GM20431 (cell line): ENCODE data around the gene TTC3.

ENCODE experiments used
- in situ Hi-C: fragments of 300-500 bp; cut with MseI, MboI; formaldehyde crosslinking; loops from one replicate; pipeline ENCODE4 v1.15.0; 2020; ENCODE audit warnings: low sequenced_read_pairs; ENCODE audit not compliant: unreplicated experiment

The TTC3 gene

GRCh38 chr21:37237346-37237745, 164.3 kb downstream of the TTC3 start:
- in situ Hi-C loops = no loop called here

- in situ Hi-C loops = no loop called here
Measured at GRCh38 chr21:37237764-37238163, 164.7 kb downstream of the TTC3 start.

- in situ Hi-C loops = no loop called here
Measured at GRCh38 chr21:37240978-37241377, 167.9 kb downstream of the TTC3 start.

DNA sequence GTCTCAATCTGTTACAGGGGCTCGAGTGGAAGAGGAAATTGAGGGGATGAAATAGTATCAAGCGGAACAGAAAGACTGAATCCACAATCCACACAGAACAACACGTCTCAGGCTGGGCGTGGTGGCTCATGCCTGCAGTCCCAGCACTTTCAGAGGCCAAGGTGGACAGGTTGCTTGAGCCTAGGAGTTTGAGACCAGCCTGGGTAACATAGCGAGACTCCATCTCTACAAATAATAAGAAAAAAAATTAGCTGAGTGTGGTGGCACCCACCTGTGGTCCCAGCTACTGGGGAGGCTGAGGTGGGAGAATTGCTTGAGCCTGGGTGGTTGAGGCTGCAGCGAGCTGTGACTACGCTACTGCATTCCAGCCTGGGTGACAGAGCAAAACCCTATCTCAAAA, 168.4 kb downstream of the TTC3 start:
- in situ Hi-C loops = no loop called here

GRCh38 chr21:37243961-37244360, 170.9 kb downstream of the TTC3 start:
- in situ Hi-C loops = no loop called here

DNA sequence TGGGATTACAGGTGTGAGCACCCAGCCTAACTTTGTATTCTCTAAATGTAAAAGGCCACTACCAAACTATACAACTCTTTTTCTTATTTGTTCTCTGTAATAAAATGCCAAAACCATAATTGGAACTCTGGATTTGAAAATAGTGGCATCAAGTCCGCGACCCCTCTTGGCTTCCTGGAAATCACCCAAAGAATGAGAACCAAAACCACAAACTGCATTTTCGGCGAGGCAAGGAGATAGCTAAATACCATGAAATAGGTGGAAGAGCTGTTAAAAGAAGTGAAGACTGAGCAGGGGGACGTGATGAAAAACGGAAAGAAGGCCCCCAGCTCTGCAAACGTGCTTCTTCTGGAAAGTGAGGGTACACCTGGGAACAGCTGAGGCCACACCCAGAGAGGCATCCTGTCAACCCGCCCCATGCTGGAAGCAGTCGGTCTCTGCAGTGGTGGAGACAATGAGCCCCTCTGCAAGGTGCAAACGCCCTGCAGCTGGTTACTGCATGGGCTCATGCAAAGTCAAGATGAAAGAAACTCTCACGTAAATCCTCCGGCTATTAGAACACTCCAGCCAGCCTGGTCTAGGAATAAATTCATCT, 171.5 kb downstream of the TTC3 start:
- in situ Hi-C loops = no loop called here

- in situ Hi-C loops = no loop called here
Measured at GRCh38 chr21:37245151-37245550, 172.1 kb downstream of the TTC3 start.

DNA sequence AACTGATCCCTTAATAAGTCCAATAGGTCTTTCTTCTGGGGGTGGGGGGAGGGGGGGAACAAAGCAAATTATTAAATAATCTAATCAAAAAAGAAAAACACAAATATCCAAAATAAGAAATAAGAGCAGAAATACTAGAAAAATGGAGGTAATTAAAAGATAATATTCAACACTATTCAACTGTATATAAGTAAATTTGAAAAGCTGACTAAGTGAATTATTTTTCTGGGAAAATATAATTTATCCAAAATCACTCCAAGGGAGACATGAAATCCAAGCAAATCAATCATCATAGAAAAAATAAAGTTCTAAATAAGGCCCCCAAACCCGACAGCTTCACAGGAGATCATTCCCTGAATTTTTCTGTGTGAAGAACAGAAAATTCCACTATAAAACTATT, 175.2 kb downstream of the TTC3 start:
- in situ Hi-C loops = no loop called here

DNA sequence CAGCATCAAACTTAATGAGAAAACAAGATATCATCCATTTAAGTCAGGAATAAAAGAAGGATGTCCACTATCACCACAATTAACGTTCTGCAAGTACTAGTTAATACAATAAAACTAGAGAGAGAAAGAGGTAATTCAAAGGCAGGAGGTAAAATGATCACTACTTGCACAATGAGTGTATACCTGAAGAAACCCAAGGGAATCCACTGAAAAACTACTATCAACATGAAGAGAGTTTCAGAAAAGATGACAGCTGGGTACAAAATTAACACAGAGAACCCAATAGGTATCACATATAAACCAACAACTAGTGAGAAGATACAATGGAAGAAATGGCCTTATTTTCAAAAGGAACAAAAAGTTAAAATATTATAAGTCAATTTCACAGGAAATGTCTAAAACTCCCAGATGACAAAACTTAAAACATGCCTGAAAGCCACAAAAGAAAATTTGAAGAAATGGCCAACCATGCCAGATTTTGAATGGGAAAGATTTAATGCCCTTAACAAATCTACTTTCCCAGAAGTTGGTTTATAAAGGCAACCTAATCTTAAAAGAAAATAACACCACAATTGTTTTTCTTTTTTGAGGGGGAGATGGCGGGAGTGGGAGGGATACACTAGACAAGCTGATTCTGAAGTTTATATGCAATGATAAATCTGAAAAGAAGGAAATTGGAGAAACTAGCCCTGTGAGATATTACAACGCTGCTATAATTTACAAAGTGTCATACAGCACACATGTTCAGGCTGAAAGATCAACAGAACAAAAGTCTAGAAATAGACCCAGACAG, 176.3 kb downstream of the TTC3 start:
- in situ Hi-C loops = no loop called here

- in situ Hi-C loops = no loop called here
Measured at GRCh38 chr21:37251294-37251634, 178.2 kb downstream of the TTC3 start.
